K562 (cell line): Measurements from ENCODE around the gene OARD1. TPM values are rescaled to one million over a fixed set of nuclear protein-coding genes. Genes with fewer than 3 reads are reported as not detected.

Source experiments
- ATAC-seq: fragments of 200-7000 bp; cut with Tn5 transposase; 3 replicates; pipeline ENCODE4 v1.9.1; 2020; ENCODE audit warnings: moderate library complexity
- BruUV-seq: library from RNA; stranded (reverse); fragments of 400-500 nt; replicated peaks from 2 replicates; lab custom pipeline; 2021; lab: Mats Ljungman, UMichigan
- CTCF ChIA-PET: fragments of 300-600 bp; formaldehyde crosslinking; extraction: SDS; loops from one replicate; lab custom pipeline; 2021; ENCODE audit warnings: low intra/inter-chr PET ratio; lab: Yijun Ruan, JAX
- POLR2A ChIA-PET: fragments of 300-600, 350-650 bp; sonication (Branson Sonifier 250); formaldehyde crosslinking; extraction: SDS; loops from one replicate; lab custom pipeline; 2021; ENCODE audit warnings: antibody characterized with exemption, inconsistent platforms; lab: Yijun Ruan, JAX
- DNase-seq, 4 experiments: peaks; one replicate each; pipeline versions ENCODE4 v3.0.0 to v3.0.0-alpha.2; 2011 to 2018; ENCODE audit warnings: low spot score in 3 of 4, mixed read lengths in 3 of 4; ENCODE audit errors: extremely low read depth in 1 of 4
- FAIRE-seq: peaks from 2 replicates; lab custom pipeline; 2011; peaks lifted over from hg19 to GRCh38; lab: Jason Lieb, UNC
- H2AFZ ChIP-seq: 2 replicates; pipeline ENCODE4 v1.6.0; 2011; ENCODE audit warnings: low read depth, low read length, control low read depth, inconsistent platforms
- H3K27ac ChIP-seq: fragments of 200-600 bp; 3 replicates; pipeline ENCODE4 v1.8.0; 2011; ENCODE audit warnings: low read depth, mild to moderate bottlenecking, control low read depth, inconsistent platforms, low read length, moderate library complexity, mixed read lengths; ENCODE audit errors: extremely low read depth
- H3K27me3 ChIP-seq, 2 experiments: fragments of 300-600 bp in 1 of 2; 2 replicates in 1 of 2; 3 replicates in 1 of 2; pipeline versions ENCODE4 v1.6.0 to v1.8.0; 2011; ENCODE audit warnings: inconsistent platforms in 2 of 2, low read length in 2 of 2, mild to moderate bottlenecking in 1 of 2, mixed read lengths in 1 of 2, moderate library complexity in 1 of 2; ENCODE audit not compliant: control insufficient read depth in 2 of 2, insufficient read depth in 2 of 2
- H3K36me3 ChIP-seq: fragments of 300-600 bp; 3 replicates; pipeline ENCODE4 v1.8.0; 2011; ENCODE audit warnings: mild to moderate bottlenecking, low read length, inconsistent platforms; ENCODE audit not compliant: control insufficient read depth, insufficient read depth
- H3K4me1 ChIP-seq, 2 experiments: fragments of 200-600 bp in 1 of 2; replicated peaks in 1 of 2; 2 replicates in 1 of 2; 3 replicates in 1 of 2; pipeline versions ENCODE4 v1.5.1 to v1.8.0; 2011; ENCODE audit warnings: inconsistent platforms in 2 of 2, low read length in 2 of 2, mild to moderate bottlenecking in 1 of 2, mixed read lengths in 1 of 2, moderate library complexity in 1 of 2; ENCODE audit not compliant: control insufficient read depth in 2 of 2, insufficient read depth in 2 of 2
- H3K4me2 ChIP-seq: 2 replicates; pipeline ENCODE4 v1.6.1; 2011; ENCODE audit warnings: low read length, control low read depth, inconsistent platforms, mixed read lengths; ENCODE audit not compliant: insufficient read depth
- H3K4me3 ChIP-seq: fragments of 200-600 bp; sonication (generic), shearing (Covaris generic); 2 replicates; pipeline ENCODE4 v1.5.1; 2016; ENCODE audit warnings: control low read depth, inconsistent platforms
- H3K79me2 ChIP-seq: fragments of 200-600 bp; 3 replicates; pipeline ENCODE4 v1.8.0; 2011; ENCODE audit warnings: low read length, inconsistent platforms; ENCODE audit not compliant: control insufficient read depth, insufficient read depth
- H3K9ac ChIP-seq, 2 experiments: 2 replicates each; pipeline versions ENCODE4 v1.6.0 to v1.6.1; 2011; ENCODE audit warnings: low read depth in 2 of 2, low read length in 2 of 2, control low read depth in 1 of 2, inconsistent platforms in 1 of 2, mild to moderate bottlenecking in 1 of 2, mixed read lengths in 1 of 2; ENCODE audit not compliant: insufficient read depth in 1 of 2
- H3K9me1 ChIP-seq: one replicate; pipeline ENCODE4 v1.6.0; 2011; ENCODE audit warnings: inconsistent platforms, mild to moderate bottlenecking, low read length, moderate library complexity; ENCODE audit not compliant: control insufficient read depth, insufficient read depth
- H3K9me3 ChIP-seq: replicated peaks from 2 replicates; pipeline ENCODE4 v1.5.1; 2011; ENCODE audit warnings: low read depth, low read length, inconsistent platforms; ENCODE audit not compliant: control insufficient read depth, insufficient read depth
- H4K20me1 ChIP-seq: replicated peaks from 2 replicates; pipeline ENCODE4 v1.6.1; 2011; ENCODE audit warnings: low read length, inconsistent platforms, mixed read lengths; ENCODE audit not compliant: control insufficient read depth, insufficient read depth
- CLOCK ChIP-seq: fragments of 250-450 bp; sonication (Bioruptor Pico); IDR thresholded peaks from 2 replicates; pipeline ENCODE4 v1.4.0; 2020; ENCODE audit warnings: mild to moderate bottlenecking, moderate library complexity, borderline replicate concordance
- ELF2 ChIP-seq: fragments of 250-450 bp; sonication (Bioruptor Pico); IDR thresholded peaks from 2 replicates; pipeline ENCODE4 v1.5.0; 2021; ENCODE audit warnings: mild to moderate bottlenecking
- FOXK2 ChIP-seq, 2 experiments: fragments of 450-650 bp; IDR thresholded peaks in 1 of 2; conservative IDR thresholded peaks in 1 of 2; 2 replicates each; pipeline ENCODE4 v1.6.1; 2016; ENCODE audit warnings: low read depth in 2 of 2, mild to moderate bottlenecking in 1 of 2
- HDAC3 ChIP-seq: fragments of 450-650 bp; IDR thresholded peaks from 2 replicates; pipeline ENCODE4 v1.6.1; 2018; ENCODE audit warnings: borderline replicate concordance, mild to moderate bottlenecking, moderate library complexity; ENCODE audit not compliant: partially characterized antibody
- KAT7 ChIP-seq: sonication (generic); formaldehyde crosslinking; IDR thresholded peaks from 2 replicates; pipeline ENCODE4 v1.8.0; 2022; ENCODE audit warnings: missing genetic modification reagents, mild to moderate bottlenecking, borderline replicate concordance
- NFIC ChIP-seq: fragments of 450-650 bp; IDR thresholded peaks from 2 replicates; pipeline ENCODE4 v1.6.1; 2017; ENCODE audit warnings: mild to moderate bottlenecking, inconsistent platforms
- SPI1 ChIP-seq: IDR thresholded peaks from 2 replicates; pipeline ENCODE4 v1.6.1; 2011; ENCODE audit warnings: low read depth, low read length, control low read depth, borderline replicate concordance
- SRSF9 ChIP-seq: fragments of 200-400 bp; formaldehyde crosslinking; IDR thresholded peaks from 2 replicates; pipeline ENCODE4 v1.6.1; 2017; ENCODE audit warnings: low read depth, low read length, borderline replicate concordance
- SUPT5H ChIP-seq: fragments of 450-650 bp; IDR thresholded peaks from 2 replicates; pipeline ENCODE4 v1.6.1; 2016
- U2AF2 ChIP-seq: fragments of 200-400 bp; formaldehyde crosslinking; optimal IDR thresholded peaks from 2 replicates; pipeline ENCODE3; 2017; ENCODE audit warnings: low read depth, mild to moderate bottlenecking, low read length
- ZNF239 ChIP-seq: fragments of 250-450 bp; sonication (Bioruptor Pico); IDR thresholded peaks from 2 replicates; pipeline ENCODE4 v1.4.0; 2020; ENCODE audit warnings: mild to moderate bottlenecking
- WGBS: fragments of 100-300 bp; shearing (Covaris generic); methylation state at CpG from one replicate; pipeline ENCODE4 v1.1.6; 2016; ENCODE audit warnings: low coverage, mixed read lengths; ENCODE audit not compliant: insufficient coverage; ENCODE audit errors: missing lambda C conversion rate; 5-methylcytosine and 5-hydroxymethylcytosine counted together
- in situ Hi-C: fragments of 300-500 bp; cut with MboI; formaldehyde crosslinking; loops from 4 replicates; pipeline ENCODE4 v1.15.0; 2018; ENCODE audit warnings: inconsistent platforms, mixed read lengths
- intact Hi-C: fragments of 100-400 bp; cut with micrococcal nuclease; formaldehyde crosslinking; loops from 2 replicates; pipeline ENCODE4 v1.14.2; 2022
- polyA plus RNA-seq, 8 experiments: library from polyadenylated mRNA; depleted of rRNA in 4 of 8; stranded (reverse) in 5 of 8; unstranded in 3 of 8; fragments of >200 nt; fragmentation: Nextera tagmentation in 2 of 8; fragmentation: Illumina TruSeq in 1 of 8; extraction: Ambion mirVana in 2 of 8; extraction: Trizol in 1 of 8; gene quantifications; 2 replicates each; pipeline versions ENCODE4 v1.2.1 to v1.2.3, GENCODE V29; 2011 to 2014; ENCODE audit warnings: inconsistent platforms in 1 of 8, missing spikeins in 1 of 8
- total RNA-seq, 7 experiments: library from RNA; depleted of rRNA in 6 of 7; stranded (reverse); fragments of >200 nt in 6 of 7; fragmentation: Illumina TruSeq in 2 of 7; extraction: Trizol in 2 of 7; gene quantifications; 2 replicates each; pipeline versions ENCODE4 v1.2.1 to v1.2.3, GENCODE V29; 2011 to 2021; ENCODE audit warnings: low replicate concordance in 1 of 7
- TF ChIP-seq, protein P1 (sequence below): sonication (generic); formaldehyde crosslinking; IDR thresholded peaks from 2 replicates; pipeline ENCODE4 v1.8.1; 2023; ENCODE audit warnings: mild to moderate bottlenecking, missing genetic modification reagents, moderate library complexity

OARD1 gene
- total and polyA plus RNA-seq, 9 of the 15 experiments (the other 6 are each of a cell fraction or from before 2014, with no cell fraction given): 43.4 to 88.3 (median 61.1) TPM

DNA sequence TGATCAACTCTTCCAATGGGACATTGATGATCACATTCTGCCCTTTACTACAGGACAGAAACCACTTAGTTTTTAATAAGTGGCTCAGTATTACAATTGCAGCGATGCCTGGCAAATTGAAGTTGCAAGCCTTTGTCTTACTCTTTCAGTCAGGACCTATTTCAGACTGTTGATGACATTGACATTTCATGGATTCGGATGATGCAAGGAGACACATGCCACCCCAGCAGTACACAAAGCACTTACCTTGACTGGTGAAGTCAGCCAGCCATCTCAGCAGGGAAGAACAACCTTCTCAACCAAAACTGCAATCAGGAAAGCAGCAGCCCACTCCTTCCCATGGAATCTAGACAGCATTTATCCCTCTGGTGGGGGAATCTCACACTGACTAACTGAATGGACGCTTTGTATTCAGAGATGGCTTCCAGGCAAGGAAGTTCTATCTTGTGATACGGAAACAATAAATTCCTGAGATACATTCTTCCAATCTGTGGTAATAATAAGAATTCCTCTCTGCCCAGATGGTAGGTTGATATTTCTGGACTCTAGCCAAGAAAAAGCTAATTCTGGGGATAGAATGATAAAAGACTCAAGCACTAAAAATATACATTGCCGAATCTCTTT, 25.4 kb upstream of the OARD1 start:
- no peak for FAIRE-seq
- no peak for ATAC-seq
- intact Hi-C loops: no loop called here

GRCh38 chr6:41093729-41094128, 21.6 kb upstream of the OARD1 start:
- no peak for FAIRE-seq
- CTCF ChIA-PET: no interaction called here
- H3K27me3 ChIP-seq: no peaks in the 10 kb centered on the region
- H4K20me1 ChIP-seq: no peaks in the 10 kb centered on the region
- H2AFZ ChIP-seq: no peak overlapping the region
- peaks cover 94% of the 10 kb centered on the region for H3K36me3 ChIP-seq
- no peaks in the 10 kb centered on the region for H3K79me2 ChIP-seq
- no peak for TF ChIP-seq SUPT5H
- TF ChIP-seq CLOCK (CRISPR knock-in tag): no peak
- no peak for TF ChIP-seq KAT7 (CRISPR knock-in tag)
- TF ChIP-seq U2AF2: no peak
- TF ChIP-seq, protein P1, sequence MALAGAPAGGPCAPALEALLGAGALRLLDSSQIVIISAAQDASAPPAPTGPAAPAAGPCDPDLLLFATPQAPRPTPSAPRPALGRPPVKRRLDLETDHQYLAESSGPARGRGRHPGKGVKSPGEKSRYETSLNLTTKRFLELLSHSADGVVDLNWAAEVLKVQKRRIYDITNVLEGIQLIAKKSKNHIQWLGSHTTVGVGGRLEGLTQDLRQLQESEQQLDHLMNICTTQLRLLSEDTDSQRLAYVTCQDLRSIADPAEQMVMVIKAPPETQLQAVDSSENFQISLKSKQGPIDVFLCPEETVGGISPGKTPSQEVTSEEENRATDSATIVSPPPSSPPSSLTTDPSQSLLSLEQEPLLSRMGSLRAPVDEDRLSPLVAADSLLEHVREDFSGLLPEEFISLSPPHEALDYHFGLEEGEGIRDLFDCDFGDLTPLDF (CRISPR knock-in tag): no peak
- no peak for TF ChIP-seq SPI1
- no peak for TF ChIP-seq NFIC
- TF ChIP-seq ZNF239 (CRISPR knock-in tag): no peak
- no peak for TF ChIP-seq ELF2
- no peak for TF ChIP-seq SRSF9
- TF ChIP-seq FOXK2 (conservative IDR thresholded peaks at IDR 0.05 in 1 of 2, IDR thresholded peaks at IDR 0.05 in 1 of 2; ENCODE audit: low read depth in 2 of 2): no peak
- TF ChIP-seq, all 486 proteins: peak for 0
- intact Hi-C loops: loop anchor here (5.0 kb wide), 1 partner anchor 89 kb away; no protein-coding TSS in a partner anchor
- Histone ChIP-seq H3K27ac (no peak overlapping the region), H3K4me3 (no peak overlapping the region), H3K4me1 (no peaks in the 10 kb centered on the region), H3K4me2 (no peak overlapping the region), H3K9me3 (no peaks in the 10 kb centered on the region), H3K9me1 (no peaks in the 10 kb centered on the region), H3K9ac (no peak overlapping the region)
- no peak for DNase-seq
- no peak for ATAC-seq
- 87% methylated on average over 6 of the region's 6 CpGs for WGBS
- BruUV-seq: no TSS peak
- in situ Hi-C loops: no loop called here
- POLR2A ChIA-PET: no interaction called here

More for the DNA sequence above, 25.4 kb upstream of the OARD1 start:
- no peaks in the 10 kb centered on the region for H4K20me1 ChIP-seq
- H3K9me3 ChIP-seq: no peaks in the 10 kb centered on the region
- H3K4me3 ChIP-seq: no peak overlapping the region
- TF ChIP-seq HDAC3 (no peak), NFIC (peak; percentile 53)
- H3K4me2 ChIP-seq: no peak overlapping the region
- H3K36me3 ChIP-seq: peaks cover 79% of the 10 kb centered on the region
- WGBS: 91% methylated on average over 5 of the region's 5 CpGs
- BruUV-seq: no TSS peak
- ChIA-PET CTCF (no interaction called here), POLR2A (interaction anchor here (0.7 kb wide), 1 partner anchor 18 kb away, joined by 3 read pairs; no protein-coding TSS in a partner anchor)
- no peak overlapping the region for H2AFZ ChIP-seq
- no peaks in the 10 kb centered on the region for H3K4me1 ChIP-seq
- no peaks in the 10 kb centered on the region for H3K27me3 ChIP-seq
- no peak overlapping the region for H3K9ac ChIP-seq
- in situ Hi-C loops: no loop called here
- DNase-seq: no peak
- no peaks in the 10 kb centered on the region for H3K9me1 ChIP-seq
- no peak overlapping the region for H3K27ac ChIP-seq
- H3K79me2 ChIP-seq: no peaks in the 10 kb centered on the region
